ENCODE results near the gene PTPRN.

- no peak for TF ChIP-seq CTCF (conservative IDR thresholded peaks at IDR 0.05; ENCODE audit: low read depth, low read length)
- TF ChIP-seq EZH2 (IDR thresholded peaks at IDR 0.05; ENCODE audit: borderline replicate concordance, low read depth, low read length, poor library complexity, severe bottlenecking), result no peak
Observed at GRCh38 chr2:219274361-219274921, 34.8 kb downstream of the PTPRN start.
